ENCODE data around the gene LRRC32. TPM values are rescaled to one million over a fixed set of nuclear protein-coding genes. Genes with fewer than 3 reads are reported as not detected.

LRRC32 gene
- total and polyA plus RNA-seq, 12 donors, result 20.9 to 389 (median 92.6) TPM

DNA sequence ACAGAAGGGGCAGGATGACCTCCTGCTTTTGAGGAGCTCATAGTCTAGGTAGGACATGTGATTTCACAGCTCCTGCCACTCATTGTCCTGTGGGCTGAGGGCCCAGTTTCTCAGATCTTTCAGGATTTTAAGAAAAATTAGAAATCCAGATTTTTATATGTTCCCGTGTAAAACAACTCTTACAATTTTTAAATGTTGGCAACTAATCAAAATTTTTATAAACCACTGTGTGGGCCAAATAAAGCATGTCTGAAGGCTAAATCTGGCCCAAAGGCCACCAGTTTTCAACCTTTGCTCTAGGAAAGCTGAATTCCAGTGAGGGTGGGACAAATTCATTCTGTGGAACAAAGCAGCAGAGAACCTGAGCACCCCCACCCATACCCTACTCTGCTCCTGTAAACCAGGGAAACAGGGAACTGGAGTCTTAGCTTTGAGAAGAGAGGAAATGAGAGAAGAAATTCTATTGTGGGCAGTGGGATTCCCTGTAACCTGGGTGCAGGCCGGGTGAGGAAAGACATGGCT is 20.6 kb downstream of the LRRC32 start:
- Histone ChIP-seq H3K36me3 (replicated peaks in 1 of 2) (no peaks in the 10 kb centered on the region), H3K27me3 (no peaks in the 10 kb centered on the region), H3K4me1 (replicated peaks in 1 of 2) (peaks cover 0 to 6% of the 10 kb centered on the region in 2 donors), H3K9me3 (replicated peaks in 1 of 3) (peaks cover 0 to 7% (median 0%) of the 10 kb centered on the region in 3 donors), H3K27ac (no peak overlapping the region), H3K4me3 (no peak overlapping the region)
- intact Hi-C loops (cut with DNase I), result no loop called here
- WGBS, 4 donors, result 51 to 64% (median 56%) methylated on average over 2 of the region's 2 CpGs
- TF ChIP-seq CTCF (IDR thresholded peaks at IDR 0.05) (no peak), POLR2A (IDR thresholded peaks at IDR 0.05) (no peak)
- peak in 3 of 7 donors; percentile 12 to 46 (median 15) for DNase-seq

DNA sequence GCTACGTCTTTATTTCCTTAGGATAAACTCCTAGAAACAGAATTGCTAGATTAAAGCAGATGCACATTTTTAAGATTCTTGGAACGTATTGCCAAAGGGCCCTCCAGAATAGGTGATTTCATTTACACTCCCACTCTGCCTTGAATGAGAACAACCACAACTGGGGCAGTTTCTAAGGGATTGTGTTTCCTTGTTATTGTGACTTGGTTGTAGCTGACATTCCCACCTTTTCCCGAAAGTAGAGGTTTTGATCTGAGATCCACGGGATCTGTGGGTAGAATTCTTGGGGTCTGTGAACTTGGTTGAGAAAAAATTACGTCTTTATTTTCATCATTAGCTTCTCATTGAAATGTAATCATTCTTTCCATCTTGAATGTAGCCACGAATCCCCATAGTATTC is 21.5 kb downstream of the LRRC32 start:
- intact Hi-C loops (cut with DNase I), result no loop called here
- Histone ChIP-seq H3K27me3 (no peaks in the 10 kb centered on the region), H3K4me3 (no peak overlapping the region), H3K4me1 (replicated peaks in 1 of 2) (peaks cover 0 to 6% of the 10 kb centered on the region in 2 donors), H3K36me3 (replicated peaks in 1 of 2) (no peaks in the 10 kb centered on the region), H3K9me3 (replicated peaks in 1 of 3) (peaks cover 0 to 7% (median 0%) of the 10 kb centered on the region in 3 donors), H3K27ac (no peak overlapping the region)
- peak in 1 of 7 donors; percentile 2 for DNase-seq
- no peak for TF ChIP-seq CTCF (IDR thresholded peaks at IDR 0.05)
- no peak for TF ChIP-seq POLR2A (IDR thresholded peaks at IDR 0.05)
- WGBS, 4 donors, result 64 to 70% (median 66%) methylated on average over 6 of the region's 6 CpGs

- H3K27ac ChIP-seq, result no peak overlapping the region
- peaks cover 0 to 6% of the 10 kb centered on the region in 2 donors for H3K4me1 ChIP-seq (replicated peaks in 1 of 2)
- no peaks in the 10 kb centered on the region for H3K36me3 ChIP-seq (replicated peaks in 1 of 2)
- intact Hi-C loops (cut with DNase I), result no loop called here
- no peaks in the 10 kb centered on the region for H3K27me3 ChIP-seq
- TF ChIP-seq POLR2A (IDR thresholded peaks at IDR 0.05) (no peak), CTCF (IDR thresholded peaks at IDR 0.05) (no peak)
- H3K9me3 ChIP-seq (replicated peaks in 1 of 3), result peaks cover 0 to 7% (median 0%) of the 10 kb centered on the region in 3 donors
- peak in 3 of 7 donors; percentile 5 to 11 (median 9) for DNase-seq
- no peak overlapping the region for H3K4me3 ChIP-seq
Observed at GRCh38 chr11:76648061-76648460, 22.5 kb downstream of the LRRC32 start.

DNA sequence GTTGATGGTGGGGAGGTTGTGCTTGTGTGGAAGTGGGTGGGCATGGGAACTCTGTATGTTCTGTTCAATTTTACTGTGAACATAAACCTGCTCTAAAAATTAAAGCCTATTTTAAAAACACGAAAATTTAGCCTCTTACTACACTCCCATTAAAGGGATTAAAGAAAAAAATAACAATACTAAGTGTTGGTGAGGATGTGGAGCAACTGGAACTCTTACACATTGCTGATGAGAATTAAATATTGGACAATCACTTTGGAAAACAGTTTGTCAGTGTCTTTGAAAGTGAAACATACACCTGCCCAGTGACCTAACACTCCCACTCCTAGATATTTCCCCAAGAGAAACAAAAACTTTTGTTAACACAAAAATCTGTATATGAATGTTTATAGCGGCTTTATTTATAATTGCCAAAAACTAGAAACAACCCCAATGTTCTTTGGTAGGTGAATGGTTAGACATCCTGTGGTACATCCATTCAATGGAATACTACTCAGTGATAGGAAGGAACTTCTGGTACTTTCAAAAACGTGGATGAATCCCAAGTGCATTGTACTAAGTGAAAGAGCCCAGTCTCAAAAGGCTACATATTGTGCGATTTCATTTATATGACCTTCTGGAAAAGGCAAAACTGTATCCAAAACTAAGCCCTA is 23.5 kb downstream of the LRRC32 start:
- WGBS, 4 donors, result 56 to 76% (median 65%) methylated on average over 4 of the region's 4 CpGs

More for the DNA sequence above, 23.5 kb downstream of the LRRC32 start:
- Histone ChIP-seq H3K9me3 (replicated peaks in 1 of 3) (peaks cover 0 to 7% (median 0%) of the 10 kb centered on the region in 3 donors), H3K4me3 (no peak overlapping the region), H3K27ac (no peak overlapping the region), H3K36me3 (replicated peaks in 1 of 2) (no peaks in the 10 kb centered on the region), H3K4me1 (replicated peaks in 1 of 2) (peaks cover 0 to 2% of the 10 kb centered on the region in 2 donors), H3K27me3 (no peaks in the 10 kb centered on the region)
- no peak for TF ChIP-seq POLR2A (IDR thresholded peaks at IDR 0.05)
- TF ChIP-seq CTCF (IDR thresholded peaks at IDR 0.05), result no peak
- intact Hi-C loops (cut with DNase I), result no loop called here
- no peak for DNase-seq

All from adrenal gland (tissue), 12 donors.